Measurements from ENCODE around the gene ADAM19.

DNA sequence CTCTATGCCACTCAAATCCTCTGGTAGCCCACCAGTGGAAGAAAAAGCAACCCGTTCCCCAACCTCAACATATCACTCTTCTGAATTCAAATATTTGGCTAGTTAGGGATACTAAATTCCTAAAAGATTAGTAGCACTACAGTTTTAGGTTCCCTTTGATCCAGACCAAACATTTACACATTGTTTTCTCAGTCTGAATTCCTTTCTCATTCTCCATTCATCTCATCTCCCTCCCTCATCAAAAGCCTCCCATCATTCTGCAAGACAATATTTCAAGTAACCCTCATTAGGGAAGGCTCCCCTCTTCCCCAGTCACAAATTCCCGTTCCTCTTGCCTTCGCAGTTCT lies 26.3 kb downstream of the ADAM19 start:
- TF ChIP-seq POLR2A (IDR thresholded peaks at IDR 0.05) (no peak), POLR2AphosphoS5 (IDR thresholded peaks at IDR 0.05) (no peak)
- TF ChIP-seq, protein P1, sequence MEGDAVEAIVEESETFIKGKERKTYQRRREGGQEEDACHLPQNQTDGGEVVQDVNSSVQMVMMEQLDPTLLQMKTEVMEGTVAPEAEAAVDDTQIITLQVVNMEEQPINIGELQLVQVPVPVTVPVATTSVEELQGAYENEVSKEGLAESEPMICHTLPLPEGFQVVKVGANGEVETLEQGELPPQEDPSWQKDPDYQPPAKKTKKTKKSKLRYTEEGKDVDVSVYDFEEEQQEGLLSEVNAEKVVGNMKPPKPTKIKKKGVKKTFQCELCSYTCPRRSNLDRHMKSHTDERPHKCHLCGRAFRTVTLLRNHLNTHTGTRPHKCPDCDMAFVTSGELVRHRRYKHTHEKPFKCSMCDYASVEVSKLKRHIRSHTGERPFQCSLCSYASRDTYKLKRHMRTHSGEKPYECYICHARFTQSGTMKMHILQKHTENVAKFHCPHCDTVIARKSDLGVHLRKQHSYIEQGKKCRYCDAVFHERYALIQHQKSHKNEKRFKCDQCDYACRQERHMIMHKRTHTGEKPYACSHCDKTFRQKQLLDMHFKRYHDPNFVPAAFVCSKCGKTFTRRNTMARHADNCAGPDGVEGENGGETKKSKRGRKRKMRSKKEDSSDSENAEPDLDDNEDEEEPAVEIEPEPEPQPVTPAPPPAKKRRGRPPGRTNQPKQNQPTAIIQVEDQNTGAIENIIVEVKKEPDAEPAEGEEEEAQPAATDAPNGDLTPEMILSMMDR (IDR thresholded peaks at IDR 0.05): no peak
